NCI-H2107 (cell line): ENCODE data around the gene ADCY9.
"Not testable (repeated sequence)": the region's sequence is repeated elsewhere in the genome, so short reads cannot be mapped to it uniquely, and the experiment has no call there.

Source experiments
- DNase-seq: peaks from one replicate; lab custom pipeline; 2025; lab: John Stamatoyannopoulos, UW

Gene ADCY9

DNA sequence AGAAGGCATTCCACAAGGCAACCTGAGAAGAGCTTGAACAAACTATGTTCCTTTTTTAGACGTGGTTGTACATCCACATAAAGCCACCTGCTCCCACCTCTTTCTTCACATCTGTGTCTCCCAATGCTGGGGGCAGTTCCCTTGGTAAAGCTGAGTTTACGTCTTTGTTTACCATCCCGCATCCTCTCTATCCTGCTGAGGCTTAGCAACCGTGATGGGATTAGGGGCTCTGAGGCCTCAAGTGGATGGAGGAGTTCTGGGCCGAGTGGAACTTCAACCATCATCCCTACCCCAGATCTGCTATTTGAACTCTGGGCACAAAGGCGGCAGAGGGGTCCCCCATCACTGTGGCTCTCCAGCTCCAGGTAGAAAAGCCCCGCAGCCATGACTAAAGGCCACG, 141.5 kb downstream of the ADCY9 start:
- DNase-seq, result no peak

DNA sequence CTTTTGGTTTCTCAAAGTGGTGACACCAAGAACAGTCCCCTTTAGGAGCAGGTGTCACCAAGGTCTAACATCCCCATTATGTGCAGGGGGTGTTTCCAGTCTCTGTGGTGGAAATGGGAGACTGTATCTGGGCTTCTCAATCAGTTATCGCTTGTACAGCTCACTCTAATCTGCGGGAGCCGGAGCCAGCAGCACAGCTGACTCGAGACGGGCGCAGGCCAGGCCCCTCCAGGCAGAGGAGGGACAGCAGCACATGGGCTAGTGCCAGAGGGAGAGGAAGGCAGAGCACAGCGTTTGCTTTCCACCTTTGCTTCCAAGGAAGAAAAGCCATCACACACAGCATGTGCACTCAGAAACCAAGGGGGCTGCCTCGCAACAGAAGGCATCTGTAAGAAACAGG, 144.5 kb downstream of the ADCY9 start:
- DNase-seq, result no peak

DNA sequence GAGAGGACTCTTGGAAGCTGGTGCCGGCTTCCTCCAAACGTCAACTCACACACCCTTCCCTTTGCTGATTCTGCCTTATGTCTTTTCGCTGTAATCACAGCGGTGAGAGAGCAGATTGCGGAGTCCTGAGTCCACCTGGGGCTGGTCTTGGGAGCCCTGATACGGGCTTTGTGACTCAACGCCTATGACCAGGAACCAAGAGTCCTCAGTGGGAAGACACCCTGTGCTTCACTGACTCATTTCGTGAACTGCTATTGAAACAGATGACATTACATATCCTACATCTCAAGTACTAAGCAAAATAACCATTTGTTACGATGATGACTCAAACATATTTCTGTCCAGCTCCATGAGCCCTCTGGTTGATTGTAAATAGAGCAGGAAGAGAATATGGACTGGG, 145.0 kb downstream of the ADCY9 start:
- no peak for DNase-seq

DNA sequence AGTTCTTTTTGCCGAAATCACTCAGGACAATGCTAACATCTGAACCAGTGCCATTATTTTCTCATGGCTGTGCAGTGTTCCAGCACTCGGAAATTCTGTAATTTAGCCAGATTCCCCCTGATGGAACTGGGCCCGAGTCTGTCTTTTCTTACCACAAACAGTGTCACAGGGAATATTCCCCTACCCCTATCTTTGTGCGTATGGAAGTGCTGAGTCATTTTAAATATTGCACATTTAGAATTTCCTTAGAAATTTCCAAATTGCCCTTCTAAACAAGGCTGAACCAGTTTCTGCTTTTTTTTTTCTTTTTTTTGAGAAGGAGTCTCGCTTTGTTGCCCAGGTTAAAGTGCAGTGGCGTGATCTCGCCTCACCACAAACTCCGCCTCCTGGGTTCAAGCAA, 147.7 kb downstream of the ADCY9 start:
- no peak for DNase-seq

DNA sequence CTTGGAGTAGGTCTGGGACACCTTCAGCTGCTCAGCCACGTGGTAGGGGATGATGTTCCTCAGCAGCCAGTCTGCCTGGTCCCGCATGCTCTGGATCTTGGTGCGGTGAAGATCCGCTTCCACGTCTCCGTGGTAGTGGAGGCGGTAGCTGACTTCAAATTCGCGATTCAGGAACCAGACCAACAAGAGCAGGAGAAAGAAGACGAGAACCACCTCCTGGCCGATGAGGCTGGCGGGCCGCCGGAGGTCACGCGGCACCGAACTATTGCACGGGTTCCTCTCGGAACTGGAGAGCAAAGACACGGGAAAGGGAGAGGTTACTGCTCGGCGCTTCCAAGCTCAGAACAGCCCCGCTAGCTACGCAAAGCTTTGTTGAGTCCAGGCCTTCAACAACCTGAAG, 149.6 kb downstream of the ADCY9 start:
- no peak for DNase-seq

DNA sequence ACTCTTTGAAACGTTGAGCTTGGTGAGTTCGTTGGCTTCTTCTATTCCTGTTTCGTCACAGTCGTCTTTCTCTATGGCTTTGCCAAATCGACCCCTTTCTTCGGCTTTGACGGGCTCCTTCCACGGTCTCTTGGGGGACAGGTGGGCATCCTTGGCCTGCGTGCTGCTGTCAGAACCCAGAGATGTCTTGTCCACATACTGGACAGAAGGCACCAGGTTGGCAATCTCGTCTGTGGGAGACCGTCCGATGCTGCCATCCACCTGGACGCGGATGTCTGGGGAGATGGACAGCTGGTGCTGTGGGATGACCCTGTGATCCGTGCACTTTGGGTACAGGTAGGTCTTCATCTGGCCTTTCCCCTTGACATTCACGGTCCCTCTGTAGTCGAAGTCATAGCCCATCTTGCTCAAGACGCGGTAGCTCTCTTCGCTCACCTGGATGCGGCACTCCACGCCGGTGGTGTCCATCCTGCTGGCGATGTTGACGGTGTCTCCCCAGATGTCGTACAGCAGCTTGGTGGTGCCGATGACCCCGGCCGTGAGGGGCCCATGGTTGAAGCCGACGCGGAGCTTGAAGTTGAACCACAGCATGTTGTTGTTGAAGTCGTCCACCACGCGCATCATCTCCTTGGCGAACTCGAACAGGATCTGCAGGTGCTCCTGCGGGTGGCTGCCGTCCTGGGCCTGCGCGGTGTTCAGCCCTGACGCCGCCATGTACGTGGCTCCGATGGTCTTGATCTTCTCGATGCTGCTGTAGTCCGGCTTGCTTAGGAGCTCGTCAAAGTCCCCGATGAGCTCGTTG, 150.3 kb downstream of the ADCY9 start:
- DNase-seq, result no peak

DNA sequence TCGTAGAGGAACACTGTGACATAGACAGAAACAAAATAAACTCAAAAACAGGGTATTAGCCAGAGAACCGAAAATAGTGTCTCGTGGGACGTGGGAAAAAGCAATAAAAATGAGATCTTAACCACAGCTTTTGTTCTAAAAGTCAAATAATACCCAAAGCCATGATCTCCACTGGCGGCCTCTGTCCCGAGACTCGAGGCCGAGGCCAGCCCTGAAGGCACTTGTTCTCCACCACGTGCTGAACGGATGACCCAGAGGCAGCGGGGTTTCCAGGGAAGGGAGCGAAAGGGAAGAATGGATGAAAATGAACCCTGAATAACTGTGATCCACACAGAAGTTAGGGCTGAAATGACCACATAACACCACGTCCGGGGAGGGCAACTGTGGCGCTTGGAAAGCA, 150.9 kb downstream of the ADCY9 start:
- no peak for DNase-seq

DNA sequence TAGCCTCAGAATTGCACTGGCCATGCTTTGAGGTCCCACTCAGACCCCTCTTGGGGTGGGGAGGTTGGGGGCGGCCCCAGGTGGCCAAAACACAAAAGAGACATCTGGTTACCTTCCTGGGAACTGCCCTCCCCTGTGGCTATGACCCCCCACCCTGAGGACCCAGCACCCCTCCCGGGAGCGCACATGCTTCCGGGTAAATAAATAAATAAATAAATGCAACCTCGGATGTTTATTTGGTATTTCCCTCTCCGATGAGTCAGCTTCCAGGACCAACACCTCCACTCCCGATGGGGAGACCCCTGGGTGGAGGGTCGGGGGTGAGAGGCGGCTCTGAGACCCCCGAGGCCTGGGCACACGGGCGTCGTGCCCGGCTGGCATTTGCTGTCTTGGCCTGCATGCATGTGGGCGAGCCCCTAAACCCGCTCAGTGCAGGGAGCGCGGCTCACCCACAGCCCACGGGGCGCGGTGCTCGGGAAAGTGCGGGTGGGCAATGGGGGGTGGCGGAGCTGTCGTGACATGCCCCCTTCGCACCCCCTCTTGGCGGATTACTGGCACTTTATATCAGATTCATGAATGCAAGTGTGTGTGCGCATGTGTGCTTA, 151.5 kb downstream of the ADCY9 start:
- no peak for DNase-seq

DNA sequence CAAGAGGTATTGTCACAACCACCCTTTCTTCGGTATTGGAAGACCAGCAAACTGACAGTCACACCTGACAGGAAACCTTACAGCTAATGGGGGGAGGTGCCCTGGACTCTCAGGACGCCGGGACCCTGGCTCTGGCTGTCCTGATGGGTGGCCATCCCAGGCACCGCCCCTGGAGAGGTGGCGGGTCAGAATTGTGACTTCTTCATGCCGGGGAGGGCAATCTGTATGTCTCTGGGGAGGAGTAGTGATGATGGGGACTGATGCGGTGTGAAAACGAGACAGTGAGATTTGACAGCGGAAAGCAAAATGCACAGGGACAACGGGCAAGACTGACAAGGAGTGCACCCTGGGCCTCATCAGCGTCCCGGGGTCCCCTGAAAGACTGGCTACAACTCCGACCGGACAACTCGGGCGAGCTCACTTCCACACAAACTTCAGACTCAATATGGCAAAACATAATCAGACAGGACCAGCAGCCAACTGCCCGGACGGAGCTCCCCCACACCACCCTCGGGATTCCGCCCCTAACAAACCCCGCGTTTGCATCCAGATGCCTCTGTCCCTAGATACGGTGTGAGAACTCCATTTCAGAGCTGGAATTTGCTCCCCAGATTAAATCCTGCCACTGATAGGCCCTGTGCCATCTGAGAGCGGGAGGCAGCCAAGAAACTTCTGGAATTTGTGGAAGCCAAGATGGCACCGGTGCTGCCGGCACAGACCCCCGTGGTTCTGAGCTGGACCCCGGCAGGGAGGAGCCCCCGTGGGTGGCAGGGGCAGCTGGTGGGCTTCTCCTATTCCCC, 152.2 kb downstream of the ADCY9 start:
- no peak for DNase-seq

DNA sequence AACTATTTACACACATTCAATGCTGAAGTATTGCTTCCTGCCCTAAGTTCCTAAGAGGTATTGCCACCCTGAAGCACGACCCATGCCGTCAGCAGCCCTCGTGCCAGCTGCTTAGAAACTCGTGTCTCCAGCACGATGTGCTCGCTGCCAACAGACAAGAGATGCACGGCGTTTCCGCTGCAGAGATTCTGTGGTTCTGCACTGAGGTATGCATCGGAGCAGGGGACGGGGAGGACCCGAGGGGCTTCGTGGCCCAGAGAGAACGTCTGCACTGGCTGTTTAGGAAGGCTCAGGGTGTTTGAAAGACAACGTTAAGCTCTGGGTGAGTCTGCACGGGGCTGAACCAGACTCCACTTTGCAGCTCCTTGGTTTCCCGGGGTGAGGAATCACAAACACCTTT, 153.0 kb downstream of the ADCY9 start:
- no peak for DNase-seq

DNA sequence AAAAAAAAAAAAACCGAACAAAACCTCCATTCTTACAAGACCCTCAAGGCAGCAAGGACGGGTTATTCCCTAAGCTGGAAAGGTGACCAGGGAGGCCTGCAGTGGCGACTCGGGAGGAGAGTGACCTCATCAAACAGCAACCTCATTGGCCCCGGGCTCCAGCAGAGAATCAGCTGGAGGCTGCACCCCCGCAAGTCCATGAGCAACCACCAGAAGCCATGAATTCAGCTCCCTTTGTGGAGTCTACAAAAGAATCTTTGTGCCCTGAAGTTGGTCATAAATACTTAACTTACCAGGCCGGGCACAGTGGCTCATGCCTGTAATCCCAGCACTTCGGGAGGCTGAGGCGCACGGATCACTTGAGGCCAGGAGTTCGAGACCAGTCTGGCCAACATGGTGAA, 154.8 kb downstream of the ADCY9 start:
- no peak for DNase-seq

DNA sequence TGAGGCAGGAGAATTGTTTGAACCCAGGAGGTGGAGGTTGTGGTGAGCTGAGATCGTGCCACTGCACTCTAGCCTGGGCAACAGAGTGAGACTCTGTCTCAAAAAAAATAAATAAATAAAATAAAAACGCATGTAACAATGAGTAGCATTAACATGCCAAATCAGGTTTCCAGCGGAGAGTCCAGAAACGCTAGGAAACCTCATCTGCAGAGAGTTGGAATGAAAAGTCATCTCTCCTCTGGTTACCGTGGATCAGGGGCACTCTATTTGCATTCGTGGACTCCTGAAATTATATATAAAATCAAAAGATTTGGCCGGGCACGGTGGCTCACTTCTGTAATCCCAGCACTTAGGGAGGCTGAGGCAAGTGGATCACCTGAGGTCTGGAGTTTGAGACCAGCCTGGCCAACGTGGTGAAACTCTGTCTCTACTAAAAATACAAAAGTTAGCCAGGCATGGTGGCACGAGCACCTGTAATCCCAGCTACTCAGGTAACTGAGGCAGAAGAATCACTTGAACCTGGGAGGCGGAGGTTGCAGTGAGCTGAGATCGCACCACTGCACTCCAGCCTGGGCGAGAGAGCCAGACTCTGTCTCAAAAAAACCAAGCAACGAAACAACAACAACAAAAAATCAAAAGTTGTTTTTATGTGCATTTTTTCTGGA, 156.2 kb downstream of the ADCY9 start:
- not testable (repeated sequence) for DNase-seq

DNA sequence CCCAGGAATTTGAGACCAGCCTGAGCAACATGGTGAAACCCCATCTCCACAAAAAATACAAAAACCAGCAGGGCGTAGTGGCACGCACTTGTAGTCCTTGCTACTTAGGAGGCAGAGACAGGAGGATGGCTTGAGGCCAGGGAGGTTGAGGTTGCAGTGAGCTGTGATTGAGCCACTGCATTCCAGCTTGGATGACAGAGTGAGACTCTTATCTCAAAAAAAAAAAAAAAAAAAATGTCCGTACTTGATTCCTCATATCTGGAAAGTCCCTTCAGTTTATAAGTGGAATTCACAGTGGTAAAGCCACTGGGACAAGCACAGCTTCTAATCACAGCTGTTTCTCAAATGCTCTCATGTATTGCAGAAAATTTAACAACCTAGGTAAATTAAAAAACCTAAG, 157.1 kb downstream of the ADCY9 start:
- DNase-seq, result no peak

DNA sequence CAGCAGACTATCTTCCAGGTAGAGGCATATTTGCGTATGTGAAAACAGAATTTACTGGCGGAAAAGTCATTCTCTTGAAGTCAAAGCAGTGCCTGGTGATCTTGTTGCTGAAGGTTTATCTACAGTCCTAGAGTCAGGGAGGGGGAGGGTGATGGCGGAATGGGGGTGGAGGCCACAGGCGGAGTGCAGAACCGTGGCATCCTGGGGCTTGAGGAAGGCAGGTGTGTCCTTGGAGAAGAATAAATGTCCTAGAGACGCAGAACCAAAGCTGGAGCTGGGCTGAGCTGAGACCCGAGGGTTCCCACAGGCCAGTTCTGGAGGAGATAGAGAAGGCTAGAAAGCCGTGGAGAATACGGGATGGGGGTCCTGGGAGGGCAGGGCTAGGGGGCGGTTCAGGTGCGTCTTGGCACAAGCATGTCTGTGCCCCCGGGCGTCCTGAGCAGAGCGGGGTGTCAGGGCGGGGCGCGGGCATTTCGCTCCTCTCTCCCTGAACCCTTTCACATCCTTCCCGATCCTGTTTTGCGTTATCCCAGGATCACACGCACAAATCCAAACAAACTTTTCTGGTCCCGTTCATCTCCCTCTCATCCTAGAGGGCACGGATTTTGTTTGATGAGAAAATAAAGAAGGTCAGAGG, 158.8 kb downstream of the ADCY9 start:
- DNase-seq, result no peak

DNA sequence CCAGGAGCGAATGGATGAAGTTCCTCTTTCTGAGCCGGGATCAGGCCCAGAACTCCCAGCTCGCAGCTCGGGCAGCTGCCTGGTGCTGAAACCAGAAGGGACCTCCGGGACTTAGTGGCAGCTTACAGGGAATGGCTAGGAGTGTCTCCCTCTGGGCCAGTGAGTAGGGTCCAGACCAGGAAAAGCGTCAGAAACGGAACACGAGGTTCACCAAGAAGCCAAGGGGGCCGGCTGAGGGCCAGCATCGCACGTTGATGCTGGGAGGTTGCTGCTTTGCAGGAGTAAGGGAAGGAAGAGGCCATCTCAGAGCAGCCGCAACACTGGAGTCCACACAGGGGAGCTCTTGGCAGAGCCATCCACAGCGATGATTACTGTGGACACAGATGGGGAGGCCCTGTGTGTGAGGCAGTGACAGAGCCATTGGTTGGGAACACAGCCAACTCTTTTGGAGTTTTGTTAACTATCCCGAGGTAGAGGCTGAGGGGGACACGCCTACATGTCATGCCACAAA, 161.8 kb downstream of the ADCY9 start:
- DNase-seq, result no peak

DNA sequence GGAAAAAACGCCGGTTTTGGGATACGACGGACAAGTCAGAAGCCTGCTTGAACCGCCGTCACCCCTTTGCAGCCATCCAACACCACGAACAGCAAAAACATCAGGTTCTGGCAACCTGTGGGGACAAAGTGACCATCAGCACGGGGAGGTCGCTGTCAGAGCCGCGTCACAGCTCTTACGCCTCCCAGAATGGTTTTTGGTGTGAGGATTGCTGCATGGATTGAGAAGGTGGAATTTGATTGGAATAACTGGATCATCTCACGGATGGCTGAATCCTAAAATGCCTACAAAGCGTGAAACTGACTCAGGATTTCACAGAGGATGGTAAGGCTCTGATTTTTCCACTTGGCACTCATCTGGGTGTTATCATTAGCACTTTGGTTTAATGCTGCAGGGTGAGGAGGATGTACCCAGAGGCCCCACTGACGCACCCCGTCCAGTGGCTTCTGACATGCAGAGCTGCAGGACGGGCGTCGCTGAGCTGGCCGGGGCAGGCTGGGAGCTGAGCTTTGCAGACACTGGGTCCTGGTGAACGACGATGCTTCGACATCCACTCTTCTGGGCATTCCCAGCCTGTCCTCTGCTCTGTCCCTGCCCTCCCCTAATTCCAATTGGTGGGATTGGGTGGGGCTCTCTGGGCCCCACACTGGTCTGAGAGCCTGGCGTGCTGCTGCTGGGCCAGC, 162.4 kb downstream of the ADCY9 start:
- DNase-seq, result no peak

DNA sequence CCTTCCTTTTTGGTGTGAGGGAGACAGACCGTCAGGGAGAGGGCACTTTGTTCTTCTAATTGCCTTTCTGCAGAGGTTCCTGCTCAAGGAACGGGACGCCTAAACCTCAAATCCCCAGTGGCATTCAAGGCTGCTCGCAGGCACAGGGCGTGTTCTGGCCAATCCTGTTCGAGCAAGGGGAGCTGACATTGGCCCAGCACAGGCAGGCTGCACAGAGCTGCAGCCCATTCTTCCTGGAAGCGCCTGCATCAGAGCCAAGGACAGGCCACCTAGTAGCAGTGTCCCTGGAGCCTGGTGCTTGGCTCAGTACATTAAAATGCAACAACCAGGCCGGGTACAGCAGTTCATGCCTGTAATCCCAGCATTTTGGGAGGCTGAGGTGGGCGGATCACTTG, 163.5 kb downstream of the ADCY9 start:
- no peak for DNase-seq

DNA sequence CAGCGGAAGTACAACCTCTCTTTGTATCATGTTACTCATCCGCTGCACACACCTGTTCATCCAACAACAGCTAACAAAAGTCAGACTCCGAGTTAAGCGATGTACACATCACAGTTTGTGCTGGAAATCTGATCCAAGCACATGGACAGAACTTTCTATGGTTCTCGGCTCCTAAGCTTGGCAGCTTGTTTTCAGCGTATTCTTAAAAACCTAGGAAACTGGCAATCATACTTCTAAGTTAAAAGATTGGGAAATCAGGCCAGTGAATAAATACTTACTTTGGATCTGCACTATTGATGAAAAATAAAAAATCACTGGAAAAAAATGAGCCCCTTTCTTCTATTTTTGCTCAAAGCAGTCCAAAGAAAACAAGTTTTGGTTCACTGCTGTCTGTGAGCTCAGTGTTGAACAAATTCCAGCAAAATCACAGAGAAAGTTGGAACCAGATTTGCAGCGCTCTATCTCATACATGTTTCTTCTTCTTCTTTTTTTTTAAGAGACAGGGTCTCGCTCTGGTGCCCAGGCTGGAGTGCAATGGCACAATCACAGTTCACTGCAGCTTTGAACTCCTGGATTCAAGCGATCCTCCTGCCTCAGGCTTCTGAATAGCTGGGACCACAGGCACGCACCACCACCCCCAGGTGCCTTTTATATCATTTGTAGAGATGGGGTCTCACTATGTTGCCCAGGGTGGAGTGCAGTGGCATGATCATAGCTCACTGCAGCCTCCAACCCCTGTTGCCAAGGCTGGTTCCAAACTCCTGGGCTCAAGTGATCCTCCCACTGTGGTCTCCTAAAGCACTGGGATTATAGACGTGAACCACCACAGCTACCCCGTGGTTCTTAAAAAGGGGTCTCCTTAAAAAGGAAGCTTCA, 164.1 kb downstream of the ADCY9 start:
- no peak for DNase-seq

DNA sequence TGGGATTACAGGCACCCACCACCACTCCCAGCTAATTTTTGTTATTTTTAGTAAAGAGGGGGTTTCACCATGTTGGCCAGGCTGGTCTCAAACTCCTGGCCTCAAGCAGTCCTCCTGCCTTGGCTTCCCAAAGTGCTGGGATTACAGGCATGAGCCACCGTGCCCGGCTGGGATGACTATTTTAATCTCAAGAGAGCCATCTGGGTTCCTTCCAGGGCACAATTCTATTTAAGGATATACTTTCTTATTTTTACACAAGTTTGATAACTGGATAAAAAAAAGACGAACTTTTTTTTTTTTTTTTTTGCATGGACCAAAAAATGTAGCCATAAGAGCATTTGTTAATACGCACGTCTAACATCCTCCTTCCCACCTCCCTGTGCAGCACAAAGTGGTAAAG, 164.9 kb downstream of the ADCY9 start:
- not testable (repeated sequence) for DNase-seq
